Tongue (tissue), 2 donors: ENCODE data around the gene TXNRD1. TPM values are rescaled to one million over a fixed set of nuclear protein-coding genes. Genes with fewer than 3 reads are reported as not detected.
A peak's percentile ranks its signal among the peaks of the same experiment; 100 is the strongest.

ENCODE experiments used
- DNase-seq: peaks from one replicate; pipeline ENCODE4 v3.0.0-alpha.2; 2015
- total RNA-seq: library from RNA; depleted of rRNA; stranded (reverse); fragments of >200 nt; gene quantifications from one replicate; pipeline ENCODE4 v1.2.3, GENCODE V29; 2014

The TXNRD1 gene
- total RNA-seq, 1 donor from 2014 or later: 56.1 TPM

DNA sequence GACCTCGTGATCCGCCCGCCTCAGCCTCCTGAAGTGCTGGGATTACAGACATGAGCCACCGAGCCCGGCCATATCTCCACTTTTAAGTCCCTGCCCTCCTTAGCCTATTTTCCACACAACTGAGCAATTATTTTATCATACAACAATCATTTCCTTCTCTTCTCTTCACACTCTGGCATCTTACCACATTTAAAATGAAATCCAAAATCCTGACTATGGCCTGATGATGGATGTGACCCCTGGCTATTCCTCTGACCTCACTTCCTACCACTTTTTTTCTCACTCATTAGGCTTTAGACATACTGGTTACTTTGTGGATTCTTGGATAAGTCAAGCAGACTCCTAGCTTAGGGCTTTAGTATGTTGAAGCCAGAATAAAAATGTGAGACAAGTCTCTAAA, 66.1 kb downstream of the TXNRD1 start:
- DNase-seq: no peak

DNA sequence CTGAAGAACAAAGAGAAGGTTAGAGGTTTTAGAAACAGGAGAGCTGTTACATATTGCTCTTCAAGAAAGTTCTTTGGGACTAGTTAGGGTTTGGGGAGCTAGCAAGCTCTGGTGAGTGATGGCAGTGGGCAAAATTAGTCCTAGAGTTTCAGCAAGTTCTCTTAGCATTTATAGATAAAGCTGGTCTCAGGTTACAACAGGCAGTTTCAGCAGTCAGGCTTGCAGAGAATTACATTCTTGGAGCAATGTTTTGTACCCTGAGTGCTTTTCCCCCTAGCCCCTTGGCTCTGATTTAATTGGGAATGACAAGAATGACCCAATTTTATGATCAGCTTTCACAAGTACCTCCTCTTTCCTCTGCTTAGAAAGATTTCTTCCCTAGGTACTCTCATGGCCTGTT, 66.5 kb downstream of the TXNRD1 start:
- no peak for DNase-seq

DNA sequence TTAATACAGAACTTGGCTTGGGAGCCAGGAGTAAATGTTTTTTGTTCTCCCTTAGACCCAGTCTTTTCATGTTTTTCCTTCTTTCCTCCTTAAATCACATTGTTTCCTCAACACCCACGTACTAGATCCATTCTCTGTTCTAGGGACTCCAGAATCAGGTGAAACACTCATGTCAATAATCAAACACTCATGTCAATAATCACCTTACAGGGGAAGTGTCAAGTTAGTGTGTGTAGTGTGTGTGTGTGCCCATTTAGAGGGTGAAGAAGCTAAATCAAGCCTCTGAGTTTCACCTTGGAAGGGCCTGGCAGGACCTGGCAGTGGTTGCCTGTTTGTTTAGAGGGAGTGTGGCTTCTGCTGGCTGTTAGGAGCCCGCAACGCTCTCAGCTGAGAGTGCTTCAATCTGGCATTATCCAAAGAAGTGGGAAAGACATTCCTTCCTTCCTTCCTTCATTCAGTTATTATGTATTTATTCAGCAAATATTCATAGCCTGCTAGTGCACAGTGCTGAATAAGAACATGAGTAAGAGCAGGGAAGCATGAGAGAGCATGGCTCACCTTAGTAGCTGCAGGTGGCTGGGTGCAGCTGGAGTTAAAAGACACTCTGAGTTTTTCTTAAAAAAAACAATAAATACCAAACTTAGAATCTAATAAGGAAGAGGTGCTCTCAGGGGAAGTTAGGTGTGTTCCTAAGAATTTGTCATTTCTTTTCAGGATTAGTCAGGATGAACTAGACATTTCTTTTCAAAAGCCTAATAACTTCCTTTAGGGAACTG, 70.3 kb downstream of the TXNRD1 start:
- DNase-seq: no peak

DNA sequence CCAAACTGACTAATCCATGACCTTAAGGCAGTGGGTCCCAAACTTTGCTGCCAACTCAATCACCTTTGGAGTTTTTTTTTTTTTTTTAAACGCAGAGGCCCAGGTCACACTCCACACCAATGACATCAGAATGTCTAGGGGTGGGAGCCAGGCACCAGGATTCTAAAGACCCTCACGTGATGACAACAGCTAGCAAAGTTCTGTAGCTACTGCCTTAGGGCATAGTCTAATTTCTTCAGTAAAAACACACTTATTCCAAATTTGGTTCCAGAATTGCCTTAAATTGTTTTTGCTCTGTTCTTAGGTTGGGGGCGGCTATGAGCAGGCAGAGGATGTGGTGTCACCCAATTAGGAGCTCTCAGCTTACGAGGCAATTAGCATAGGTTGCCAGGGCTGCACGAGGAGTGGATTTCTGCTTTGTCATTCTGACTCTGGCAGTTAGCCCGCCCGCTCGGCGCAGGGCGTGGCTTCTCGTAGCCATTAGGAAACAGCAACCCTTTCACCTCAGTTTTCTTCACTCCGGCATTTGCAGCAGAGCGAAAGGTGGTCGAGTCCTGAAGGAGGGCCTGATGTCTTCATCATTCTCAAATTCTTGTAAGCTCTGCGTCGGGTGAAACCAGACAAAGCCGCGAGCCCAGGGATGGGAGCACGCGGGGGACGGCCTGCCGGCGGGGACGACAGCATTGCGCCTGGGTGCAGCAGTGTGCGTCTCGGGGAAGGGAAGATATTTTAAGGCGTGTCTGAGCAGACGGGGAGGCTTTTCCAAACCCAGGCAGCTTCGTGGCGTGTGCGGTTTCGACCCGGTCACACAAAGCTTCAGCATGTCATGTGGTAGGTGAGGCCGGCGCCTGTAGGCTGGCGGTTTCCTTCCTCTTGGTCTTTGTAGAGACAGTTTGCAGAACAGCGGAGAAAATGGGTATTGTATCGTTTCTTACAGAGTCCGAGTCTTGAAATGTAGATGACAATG, 71.2 kb downstream of the TXNRD1 start:
- DNase-seq: peak; percentile 97

DNA sequence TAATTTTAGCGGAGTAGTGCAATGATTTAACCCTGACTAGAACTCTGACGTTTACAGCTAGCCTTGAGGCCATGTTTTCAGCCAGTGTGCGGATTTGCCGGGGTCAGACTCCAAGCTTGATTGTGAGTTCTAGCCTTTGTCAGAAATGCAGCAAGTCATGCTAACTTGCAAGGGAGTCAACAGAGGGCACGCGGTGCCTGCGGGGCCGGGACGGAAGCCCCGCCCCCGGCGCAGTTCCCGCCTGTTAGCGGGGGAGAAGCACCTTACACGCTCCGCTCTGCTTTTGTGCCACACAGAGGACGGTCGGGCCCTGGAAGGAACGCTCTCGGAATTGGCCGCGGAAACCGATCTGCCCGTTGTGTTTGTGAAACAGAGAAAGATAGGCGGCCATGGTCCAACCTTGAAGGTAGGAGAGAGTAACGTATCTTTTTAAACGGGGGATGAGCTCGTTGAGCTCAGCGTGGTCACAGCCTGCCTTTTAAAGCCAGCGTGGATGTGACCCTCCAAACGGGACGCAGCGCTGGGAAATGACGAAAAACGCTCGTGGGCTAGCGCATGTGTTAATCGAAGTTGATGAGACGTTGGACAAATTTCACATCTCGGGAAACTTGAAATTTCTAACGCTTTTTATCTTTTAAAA, 73.2 kb downstream of the TXNRD1 start:
- peak; percentile 89 for DNase-seq

DNA sequence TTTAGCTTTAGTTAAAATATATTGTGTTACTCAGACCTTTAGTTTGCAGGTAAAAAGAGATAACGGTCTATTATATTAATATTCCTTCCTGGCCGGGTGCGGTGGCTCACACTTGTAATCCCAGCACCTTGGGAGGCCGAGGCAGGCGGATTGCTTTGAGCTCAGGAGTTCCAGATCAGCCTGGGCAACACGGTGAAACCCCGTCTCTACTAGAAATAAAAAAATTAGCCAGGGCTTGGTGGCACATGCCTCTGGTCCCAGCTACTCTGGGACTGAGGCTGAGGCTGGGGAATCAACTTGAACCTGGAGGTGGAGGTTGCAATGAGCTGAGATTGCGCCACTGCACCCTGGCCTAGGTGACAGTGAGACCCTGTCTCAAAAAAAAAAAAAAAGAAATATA, 74.7 kb downstream of the TXNRD1 start:
- no peak for DNase-seq

DNA sequence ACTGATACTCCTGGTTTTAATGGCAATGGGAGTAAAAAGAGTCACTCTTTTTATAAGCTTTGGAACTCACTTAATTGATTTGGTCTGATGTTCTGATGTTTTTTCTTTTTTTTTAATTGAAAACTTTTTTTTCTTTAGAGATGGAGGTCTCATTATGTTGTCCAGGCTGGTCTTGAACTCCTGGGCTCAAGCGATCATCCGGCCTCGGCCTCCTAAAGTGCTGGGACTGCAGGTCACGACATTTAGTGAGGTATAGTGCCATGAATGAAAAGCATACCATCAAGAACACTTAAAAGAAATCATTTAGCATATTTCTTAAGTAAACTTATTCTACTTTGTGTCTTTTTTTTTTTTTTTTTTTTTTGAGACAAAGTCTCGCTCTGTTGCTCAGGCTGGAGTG, 75.3 kb downstream of the TXNRD1 start:
- no peak for DNase-seq

DNA sequence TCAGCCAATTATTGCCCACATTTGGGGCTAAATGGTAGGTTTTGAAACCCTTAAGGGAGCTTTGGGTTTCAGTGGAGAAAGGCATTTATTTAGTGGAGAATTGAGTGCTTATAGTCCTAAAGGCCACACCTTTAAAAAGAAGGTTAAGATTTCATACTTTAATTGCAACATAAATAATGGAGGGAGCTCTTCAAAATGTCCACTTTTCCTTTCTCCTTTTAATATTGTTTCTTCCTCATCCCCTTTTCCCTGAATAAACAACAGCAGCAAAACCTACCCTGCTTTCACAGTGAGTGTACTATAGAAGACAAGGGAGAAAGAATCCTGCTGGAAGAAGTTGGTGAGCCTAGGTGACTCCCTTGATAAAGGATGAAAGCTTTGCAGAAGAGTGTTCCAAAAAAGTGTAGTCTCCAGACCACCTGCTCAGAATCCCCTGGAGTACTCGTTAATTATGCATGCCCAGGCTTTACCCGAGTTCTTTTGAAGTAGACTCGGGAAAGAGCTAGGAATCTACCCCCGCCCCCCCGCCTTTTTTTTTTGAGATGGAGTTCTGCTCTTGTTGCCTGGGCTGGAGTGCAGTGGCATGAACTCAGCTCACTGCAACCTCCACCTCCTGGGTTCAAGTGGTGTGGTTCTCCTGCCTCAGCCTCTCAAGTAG, 76.4 kb downstream of the TXNRD1 start:
- no peak for DNase-seq

DNA sequence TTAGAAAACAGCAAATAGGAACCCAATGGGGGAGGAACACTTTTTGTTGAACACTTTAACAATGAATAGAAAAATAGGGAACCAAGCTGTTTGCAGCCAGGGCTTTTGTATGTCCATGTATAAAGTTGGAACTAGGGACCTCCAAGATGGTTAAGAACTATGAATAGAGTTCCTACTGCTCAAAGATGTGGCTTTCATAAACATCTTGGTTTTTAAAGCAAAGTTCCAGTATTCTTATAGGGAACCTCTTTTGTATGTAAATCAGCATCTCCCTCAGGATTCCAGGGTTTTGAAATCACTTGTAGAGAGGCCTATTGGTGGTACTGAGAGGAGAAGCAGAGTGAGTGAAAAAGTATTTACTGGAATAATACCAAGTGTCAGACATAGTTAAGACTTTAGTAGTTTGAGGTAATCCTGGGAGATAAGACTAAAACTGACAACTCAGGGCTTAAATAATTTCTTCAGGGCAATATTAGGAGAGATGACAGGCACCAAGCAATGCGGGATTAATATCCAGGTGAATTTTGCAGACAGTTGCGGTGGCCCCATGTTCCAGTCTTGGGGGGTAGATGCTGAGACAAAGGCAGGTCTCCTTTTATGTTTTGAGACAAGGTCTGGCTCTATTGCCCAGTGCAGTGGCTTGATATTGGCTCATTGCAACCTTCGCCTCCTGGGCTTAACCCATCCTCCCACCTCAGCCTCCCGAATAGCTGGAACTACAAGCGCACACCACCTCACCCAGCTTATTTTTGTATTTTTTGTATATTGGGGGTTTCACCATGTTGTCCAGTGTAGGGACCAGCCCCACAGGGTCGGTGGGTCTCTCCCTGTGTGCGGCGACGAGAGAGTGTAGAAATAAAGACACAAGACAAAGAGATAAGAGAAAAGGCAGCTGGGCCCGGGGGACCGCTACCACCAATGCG, 77.6 kb downstream of the TXNRD1 start:
- DNase-seq: no peak

DNA sequence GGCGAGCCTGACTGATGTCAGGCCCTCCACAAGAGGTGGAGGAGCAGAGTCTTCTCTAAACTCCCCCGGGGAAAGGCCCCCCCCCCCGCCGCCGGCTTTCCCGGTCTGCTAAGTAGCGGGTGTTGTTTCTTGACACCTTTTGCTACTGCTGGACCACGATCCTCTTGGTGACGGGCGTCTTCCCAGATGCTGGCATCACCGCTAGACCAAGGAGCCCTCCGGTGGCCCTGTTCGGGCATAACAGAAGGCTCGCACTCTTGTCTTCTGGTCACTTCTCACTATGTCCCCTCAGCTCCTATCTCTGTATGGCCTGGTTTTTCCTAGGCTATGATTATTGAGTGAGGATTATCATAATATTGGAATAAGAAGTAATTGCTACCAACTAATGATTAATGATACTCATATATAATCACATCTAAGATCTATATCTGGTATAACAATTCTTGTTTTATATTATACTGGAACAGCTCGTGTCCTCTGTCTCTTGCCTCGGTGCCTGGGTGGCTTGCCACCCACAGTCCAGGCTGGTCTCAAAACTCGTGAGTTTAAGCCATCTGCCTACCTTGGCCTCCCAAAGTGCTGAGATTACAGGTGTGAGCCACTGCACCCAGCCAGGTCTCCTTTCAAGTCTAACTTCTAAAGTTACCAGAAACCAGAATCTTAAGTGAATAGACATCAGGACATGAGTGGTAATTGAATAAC, 78.7 kb downstream of the TXNRD1 start:
- peak; percentile 26 for DNase-seq

DNA sequence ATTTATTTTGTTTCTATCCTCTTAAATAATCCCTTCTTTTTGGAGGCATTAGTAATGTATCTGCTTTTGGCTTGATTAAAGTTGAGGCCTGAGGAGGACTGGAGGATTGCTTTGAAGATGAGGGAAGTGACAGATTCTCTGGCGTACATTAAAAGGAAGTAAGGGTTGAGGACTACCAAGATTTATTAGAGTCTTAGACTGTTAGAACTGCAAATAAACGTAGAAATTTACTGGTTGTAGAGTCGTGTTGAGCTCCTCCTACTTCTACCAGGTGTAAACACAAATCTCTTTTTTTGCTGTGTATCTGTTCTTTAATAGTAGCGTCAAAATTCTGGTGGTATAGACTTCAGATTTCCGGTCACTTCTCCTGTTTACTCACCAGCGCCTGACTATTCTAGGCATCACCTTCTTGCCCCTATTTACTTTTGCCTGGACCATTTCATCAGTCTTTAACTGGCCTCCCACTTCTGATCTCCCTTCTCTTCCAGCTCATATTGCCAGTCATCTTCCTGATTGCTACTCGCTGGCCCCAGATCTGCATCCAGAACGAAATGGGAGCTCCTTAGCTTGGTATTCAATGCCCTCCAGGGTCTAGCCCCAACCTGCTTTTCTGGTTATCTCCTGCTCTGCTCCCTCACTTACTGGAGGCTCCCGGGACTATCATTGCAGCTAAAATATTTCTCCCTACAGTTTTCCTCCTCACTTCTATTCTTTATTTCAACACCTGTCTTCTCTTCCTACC, 79.5 kb downstream of the TXNRD1 start:
- no peak for DNase-seq

DNA sequence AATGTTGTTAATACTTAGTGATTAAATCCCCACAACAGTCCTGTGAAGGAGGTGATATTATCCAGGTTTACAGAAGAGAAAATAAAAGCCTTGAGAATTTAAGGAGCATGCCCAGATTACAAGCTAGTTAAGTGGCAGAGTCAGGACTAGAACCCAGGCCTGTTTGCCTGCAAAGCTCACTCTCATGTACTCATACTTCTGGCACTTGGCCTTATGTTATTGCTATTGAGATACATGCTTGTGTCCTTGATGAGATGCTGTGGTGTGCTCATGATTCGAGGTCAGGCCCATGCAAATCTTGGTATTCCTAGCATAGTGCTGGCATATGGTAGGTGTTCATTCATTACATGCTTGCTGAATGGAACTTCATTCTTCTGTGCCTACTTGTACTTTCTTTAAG, 80.4 kb downstream of the TXNRD1 start:
- no peak for DNase-seq

DNA sequence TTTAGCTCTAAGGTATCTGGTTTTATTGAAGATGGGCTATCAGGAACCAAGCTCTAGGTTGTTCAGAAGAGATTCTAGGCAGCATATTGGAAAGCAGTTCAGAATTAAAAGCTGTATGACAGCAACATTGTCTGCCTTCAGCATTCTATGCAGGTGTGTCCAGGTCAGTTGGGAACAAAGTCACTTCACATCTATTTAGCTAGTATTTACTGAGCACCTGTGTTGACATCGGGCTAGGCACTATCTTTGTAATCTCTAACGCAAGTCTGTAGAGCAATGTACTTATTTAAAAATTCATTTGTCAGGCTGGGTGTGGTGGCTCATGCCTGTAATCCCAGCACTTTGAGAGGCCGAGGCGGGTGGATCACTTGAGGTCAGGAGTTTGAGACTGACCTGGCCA, 81.1 kb downstream of the TXNRD1 start:
- no peak for DNase-seq

DNA sequence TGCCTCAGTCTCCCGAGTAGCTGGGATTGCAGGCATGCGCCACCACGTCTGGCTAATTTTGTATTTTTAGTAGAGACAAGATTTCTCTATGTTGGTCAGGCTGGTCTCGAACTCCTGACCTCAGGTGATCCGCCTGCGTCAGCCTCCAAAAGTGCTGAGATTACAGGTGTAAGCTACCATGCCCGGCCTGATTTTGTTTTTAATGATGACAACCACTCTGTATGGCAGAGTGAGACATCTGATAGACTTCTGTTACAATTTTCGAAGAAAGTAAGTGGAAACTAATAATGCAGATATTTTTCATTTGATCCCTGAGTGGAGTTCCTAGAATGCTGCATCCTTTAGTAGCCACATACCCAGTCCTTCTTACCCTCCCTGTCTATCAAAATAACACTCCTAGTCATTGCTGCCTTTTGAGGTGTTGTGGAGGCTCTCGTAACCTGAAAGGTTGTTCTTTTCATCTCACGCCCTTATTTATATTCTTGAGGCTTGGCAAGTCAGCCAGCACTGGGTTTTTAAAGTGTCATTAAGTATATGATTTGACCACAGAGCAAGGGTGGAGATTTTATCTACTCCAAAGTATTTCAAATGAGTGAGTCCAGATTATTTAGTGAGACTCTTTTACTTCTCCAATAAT, 82.0 kb downstream of the TXNRD1 start:
- no peak for DNase-seq

DNA sequence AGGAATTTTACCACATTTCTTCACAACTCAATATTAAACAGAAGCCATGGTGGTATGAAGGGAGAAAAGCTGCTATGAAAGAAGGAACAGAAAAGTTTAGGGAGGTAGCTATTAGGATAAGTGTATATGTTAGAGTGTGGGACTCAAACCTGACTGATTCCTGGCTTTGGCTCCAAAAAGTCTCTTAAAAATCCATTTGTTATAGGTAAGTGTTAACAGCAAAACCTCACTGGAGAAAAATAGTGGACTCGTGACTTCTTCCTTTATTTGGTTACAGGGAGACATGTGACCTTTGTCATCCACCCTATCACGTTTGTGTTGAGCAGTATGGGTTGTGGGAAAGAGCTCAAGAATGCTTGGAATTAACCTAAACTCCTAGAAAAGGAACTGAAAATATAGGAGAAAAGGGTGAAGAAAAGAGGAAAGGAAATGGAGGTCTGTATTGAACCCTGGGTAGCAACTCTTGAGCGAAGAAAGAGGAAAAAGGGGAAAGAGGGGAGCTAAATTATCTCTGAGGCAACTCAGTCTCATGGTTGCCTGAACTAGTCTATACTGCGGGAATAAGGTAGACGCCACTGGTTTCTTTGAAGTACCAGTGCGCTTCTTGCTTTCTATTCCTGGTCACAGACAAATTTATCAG, 84.4 kb downstream of the TXNRD1 start:
- DNase-seq: no peak

DNA sequence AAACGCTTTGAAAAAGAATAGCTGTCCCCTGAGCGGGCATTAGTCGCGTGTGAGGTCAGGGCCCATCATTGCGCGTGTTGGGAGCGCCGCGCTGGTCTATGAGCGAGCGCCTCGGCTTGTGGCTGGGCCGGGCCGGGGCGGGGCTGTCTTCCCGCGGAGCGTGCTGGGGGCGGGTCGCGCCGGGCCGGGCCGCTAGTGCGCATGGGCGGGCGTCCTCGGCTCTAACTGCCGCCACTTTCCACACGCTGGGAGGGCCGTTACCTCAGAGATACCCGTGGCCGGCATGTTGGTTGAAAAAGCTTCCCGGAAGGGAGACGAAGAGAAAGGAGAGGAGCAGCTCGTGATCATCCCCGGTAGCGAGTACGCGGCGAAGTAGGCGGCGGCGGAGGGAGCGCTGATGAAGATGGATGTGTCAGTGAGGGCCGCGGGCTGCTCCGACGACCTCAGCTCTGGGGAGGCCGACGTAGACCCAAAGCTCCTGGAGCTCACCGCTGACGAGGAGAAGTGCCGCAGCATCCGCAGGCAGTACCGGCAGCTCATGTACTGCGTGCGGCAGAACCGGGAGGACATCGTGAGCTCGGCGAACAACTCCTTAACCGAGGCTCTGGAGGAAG, 88.1 kb downstream of the TXNRD1 start, which contains the start of gene EID3:
EID3 (plus strand) TSS at position 202 of the 614 bp plus-strand sequence; CDS start at position 398, 196 bp downstream.
- peak; percentile 94 for DNase-seq

DNA sequence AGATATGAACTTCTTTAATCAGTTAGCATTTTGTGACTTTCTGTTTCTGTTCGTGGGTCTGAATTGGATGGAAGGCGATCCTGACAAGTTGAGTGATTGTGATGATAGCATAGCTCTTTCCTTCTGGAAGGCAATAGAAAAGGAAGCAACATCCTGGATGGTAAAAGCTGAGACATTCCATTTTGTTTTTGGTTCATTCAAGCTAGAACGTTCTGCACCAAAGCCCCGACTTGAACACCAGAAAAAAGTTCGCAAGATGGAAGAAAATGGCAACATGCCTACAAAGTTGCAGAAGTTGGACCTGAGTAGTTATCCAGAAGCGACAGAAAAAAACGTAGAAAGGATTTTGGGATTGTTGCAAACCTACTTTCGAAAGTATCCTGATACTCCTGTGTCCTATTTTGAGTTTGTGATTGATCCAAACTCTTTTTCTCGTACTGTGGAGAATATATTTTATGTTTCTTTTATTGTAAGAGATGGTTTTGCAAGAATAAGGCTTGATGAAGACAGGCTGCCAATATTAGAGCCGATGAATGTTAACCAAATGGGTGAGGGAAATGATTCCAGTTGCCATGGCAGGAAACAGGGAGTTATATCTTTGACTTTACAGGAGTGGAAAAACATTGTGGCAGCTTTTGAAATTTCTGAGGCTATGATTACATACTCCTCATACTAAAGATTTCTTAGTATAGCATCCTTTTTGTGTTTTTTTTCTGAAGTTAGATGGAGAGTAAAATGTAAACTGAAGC, 88.9 kb downstream of the TXNRD1 start:
- no peak for DNase-seq
